ENCODE measurements around the gene ASB3. TPM values are rescaled to one million over a fixed set of nuclear protein-coding genes. Genes with fewer than 3 reads are reported as not detected.

Gene ASB3
- polyA plus RNA-seq, 1 donor from 2014 or later: 60.4 TPM

- Histone ChIP-seq H3K9ac (ENCODE audit: low read length) (no peak overlapping the region), H3K27me3 (ENCODE audit: insufficient read depth, low read depth, low read length) (no peaks in the 10 kb centered on the region), H3K27ac (ENCODE audit: low read length) (no peak overlapping the region), H3K9me3 (ENCODE audit: low read length) (no peaks in the 10 kb centered on the region), H3K79me2 (replicated peaks; ENCODE audit: insufficient read depth, low read length) (no peaks in the 10 kb centered on the region), H3F3A (ENCODE audit: insufficient read depth, low read length, poor library complexity, severe bottlenecking) (no peaks in the 10 kb centered on the region), H2AFZ (ENCODE audit: low read depth, low read length) (no peak overlapping the region), H3K4me2 (ENCODE audit: low read length) (no peak overlapping the region), H4K20me1 (ENCODE audit: insufficient read depth) (no peaks in the 10 kb centered on the region), H3K9me2 (ENCODE audit: insufficient read depth, low read length) (no peaks in the 10 kb centered on the region), H3K4me3 (ENCODE audit: low read length) (no peak overlapping the region), H3K36me3 (ENCODE audit: insufficient read depth, low read length) (peaks cover 4% of the 10 kb centered on the region)
- no peak for TF ChIP-seq RAD21 (conservative IDR thresholded peaks at IDR 0.05)
- TF ChIP-seq POLR2AphosphoS5 (IDR thresholded peaks at IDR 0.05): no peak
- TF ChIP-seq EZH2 (IDR thresholded peaks at IDR 0.05; ENCODE audit: borderline replicate concordance, insufficient read depth, low read length, poor library complexity, severe bottlenecking): no peak
- TF ChIP-seq REST (IDR thresholded peaks at IDR 0.05; ENCODE audit: borderline replicate concordance): no peak
- no peak for TF ChIP-seq MXI1 (conservative IDR thresholded peaks at IDR 0.05; ENCODE audit: poor library complexity, severe bottlenecking)
- no peak for TF ChIP-seq CTCF (IDR thresholded peaks at IDR 0.05; ENCODE audit: poor library complexity, severe bottlenecking)
- TF ChIP-seq SMC3 (conservative IDR thresholded peaks at IDR 0.05; ENCODE audit: poor library complexity): no peak
- TF ChIP-seq TAF1 (IDR thresholded peaks at IDR 0.05; ENCODE audit: low read depth): no peak
- TF ChIP-seq EP300 (conservative IDR thresholded peaks at IDR 0.05; ENCODE audit: poor library complexity, severe bottlenecking): no peak
Observed at GRCh38 chr2:53729143-53729762, 57.5 kb downstream of the ASB3 start.

- TF ChIP-seq SMC3 (conservative IDR thresholded peaks at IDR 0.05; ENCODE audit: poor library complexity) (no peak), POLR2AphosphoS5 (IDR thresholded peaks at IDR 0.05) (no peak), MXI1 (conservative IDR thresholded peaks at IDR 0.05; ENCODE audit: poor library complexity, severe bottlenecking) (no peak), REST (IDR thresholded peaks at IDR 0.05; ENCODE audit: borderline replicate concordance) (no peak), RAD21 (conservative IDR thresholded peaks at IDR 0.05) (no peak), EP300 (conservative IDR thresholded peaks at IDR 0.05; ENCODE audit: poor library complexity, severe bottlenecking) (no peak), CTCF (IDR thresholded peaks at IDR 0.05; ENCODE audit: poor library complexity, severe bottlenecking) (no peak), TAF1 (IDR thresholded peaks at IDR 0.05; ENCODE audit: low read depth) (no peak), EZH2 (IDR thresholded peaks at IDR 0.05; ENCODE audit: borderline replicate concordance, insufficient read depth, low read length, poor library complexity, severe bottlenecking) (no peak)
- no peak overlapping the region for H3K9ac ChIP-seq (ENCODE audit: low read length)
- H3K9me3 ChIP-seq (ENCODE audit: low read length): no peaks in the 10 kb centered on the region
- no peaks in the 10 kb centered on the region for H3K9me2 ChIP-seq (ENCODE audit: insufficient read depth, low read length)
- no peaks in the 10 kb centered on the region for H4K20me1 ChIP-seq (ENCODE audit: insufficient read depth)
- H3K4me3 ChIP-seq (ENCODE audit: low read length): no peak overlapping the region
- H3K4me2 ChIP-seq (ENCODE audit: low read length): no peak overlapping the region
- no peaks in the 10 kb centered on the region for H3F3A ChIP-seq (ENCODE audit: insufficient read depth, low read length, poor library complexity, severe bottlenecking)
- no peaks in the 10 kb centered on the region for H3K27me3 ChIP-seq (ENCODE audit: insufficient read depth, low read depth, low read length)
- H3K36me3 ChIP-seq (ENCODE audit: insufficient read depth, low read length): peaks cover 4% of the 10 kb centered on the region
- no peaks in the 10 kb centered on the region for H3K79me2 ChIP-seq (replicated peaks; ENCODE audit: insufficient read depth, low read length)
- no peak overlapping the region for H3K27ac ChIP-seq (ENCODE audit: low read length)
- no peak overlapping the region for H2AFZ ChIP-seq (ENCODE audit: low read depth, low read length)
Observed at GRCh38 chr2:53727921-53728320, 58.8 kb downstream of the ASB3 start.

Data from neural cell (in vitro differentiated cells).